Activated T-cell treated with anti-CD3 and anti-CD28 coated beads, Interleukin-2, amount 50 U/mL, for 48 hours (primary cell): Measurements from ENCODE around the gene SHANK1.
A peak's percentile ranks its signal among the peaks of the same experiment; 100 is the strongest.

Source experiments
- DNase-seq, 2 experiments: peaks; one replicate each; pipeline ENCODE4 v3.0.0-alpha.2; 2020

SHANK1 gene

DNA sequence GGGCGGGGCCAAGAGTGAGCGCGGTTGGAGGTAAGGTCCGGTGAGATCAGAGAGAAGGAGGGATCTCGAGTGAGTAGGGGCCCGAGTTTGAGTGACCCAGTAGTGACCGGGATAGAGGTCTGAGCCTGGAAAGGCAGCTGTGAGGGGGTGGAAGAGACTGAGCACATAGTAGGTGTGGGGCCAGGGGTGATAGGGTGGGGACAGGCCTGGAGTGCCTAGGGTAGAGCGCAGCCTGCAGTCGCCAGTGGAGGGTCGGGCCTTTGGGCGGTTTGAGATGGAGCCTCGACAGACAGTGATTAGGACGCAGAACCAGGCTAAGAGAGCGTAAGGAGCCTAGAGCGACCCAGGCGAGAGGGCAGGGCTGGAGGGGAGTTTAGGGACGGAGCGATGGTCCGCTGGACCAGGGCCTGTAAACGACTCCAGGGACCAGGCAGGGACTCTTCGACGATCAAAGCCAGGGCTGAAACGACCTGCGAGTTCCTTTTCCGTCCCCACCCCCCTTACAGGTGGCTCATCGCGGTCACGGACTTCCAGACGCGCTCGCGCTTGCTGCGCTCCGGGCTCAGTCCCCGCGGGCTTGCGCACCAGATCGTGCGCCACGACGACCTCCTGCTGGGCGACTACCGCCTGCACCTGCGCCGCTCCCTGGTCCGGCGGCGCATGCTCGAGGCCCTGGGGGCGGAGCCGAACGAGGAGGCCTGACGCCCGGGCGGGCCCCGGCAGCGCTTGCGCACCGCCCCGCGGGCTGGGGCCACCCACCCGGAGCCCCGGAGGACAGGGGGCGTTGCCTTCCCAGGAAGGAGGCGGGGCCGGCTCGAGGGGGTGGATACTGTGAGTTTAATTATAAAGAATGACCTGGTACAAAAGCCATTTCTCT is 60.9 kb downstream of the SHANK1 start:
- DNase-seq, result peak; percentile 77 to 84

- peak; percentile 89 to 94 for DNase-seq
Observed at GRCh38 chr19:50657712-50658440, 61.7 kb downstream of the SHANK1 start.

DNA sequence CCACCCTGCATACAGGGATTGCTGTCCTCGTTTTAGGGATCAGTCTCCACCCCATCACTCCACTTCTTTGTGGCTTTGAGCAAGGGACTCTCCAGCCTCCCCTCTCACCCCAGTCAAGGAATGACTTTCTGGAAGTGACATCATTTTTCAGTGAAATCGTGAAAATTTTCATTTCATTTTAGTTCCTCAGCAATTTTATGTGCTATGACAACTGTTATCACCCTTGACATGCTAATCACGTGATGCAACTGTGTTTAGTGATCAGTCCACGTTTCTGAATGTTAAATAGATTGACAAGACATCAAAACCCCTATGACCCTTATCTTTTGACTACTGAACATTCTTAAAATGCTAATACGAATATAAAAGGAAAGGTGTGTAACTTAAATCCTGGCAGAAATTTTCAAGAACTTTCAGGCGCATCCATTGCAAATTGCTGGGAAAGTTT is 62.4 kb downstream of the SHANK1 start:
- no peak for DNase-seq

DNA sequence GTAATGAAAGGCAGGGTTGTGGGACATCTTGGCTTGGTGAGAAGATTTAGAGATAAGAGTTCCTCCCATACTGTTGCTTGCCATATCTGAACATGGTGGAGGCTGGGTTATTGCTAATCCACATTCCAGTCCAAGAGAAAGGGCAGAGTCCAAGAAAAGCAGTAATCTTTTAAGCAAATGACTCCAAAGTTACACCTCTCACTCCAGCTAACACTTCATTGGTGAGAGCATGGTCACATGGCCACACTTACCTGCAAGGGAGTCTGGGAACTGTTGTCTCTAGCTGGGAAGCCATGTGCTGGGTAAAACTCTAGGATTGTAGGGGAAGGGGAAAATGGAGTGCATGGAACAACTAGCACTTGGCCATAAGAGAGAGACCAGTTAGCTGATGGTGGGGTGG is 64.7 kb downstream of the SHANK1 start:
- DNase-seq, result no peak

DNA sequence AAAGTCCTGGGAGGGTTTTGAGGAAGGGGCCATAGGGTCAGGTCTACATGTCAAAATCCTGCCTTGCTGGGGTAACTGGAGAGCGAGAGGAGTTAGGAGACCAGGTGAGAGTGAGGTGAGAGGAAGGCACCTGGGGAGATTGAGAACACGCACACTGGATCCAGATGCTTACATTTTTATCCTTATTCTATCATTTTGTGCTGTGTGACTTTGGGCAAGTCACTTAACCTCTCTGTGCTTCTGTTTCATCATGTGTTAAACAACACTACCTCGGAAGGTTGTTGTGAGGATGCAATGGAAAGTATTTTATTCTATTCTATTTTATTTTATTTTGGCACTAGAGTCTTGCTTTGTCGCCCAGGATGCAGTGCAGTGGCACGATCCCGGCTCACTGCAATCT is 66.9 kb downstream of the SHANK1 start:
- no peak for DNase-seq

GRCh38 chr19:50651174-50651573 is 68.4 kb downstream of the SHANK1 start:
- no peak for DNase-seq

- DNase-seq, result no peak
Observed at GRCh38 chr19:50649433-50650391, 69.9 kb downstream of the SHANK1 start, which contains the start of gene C19orf81. TSS of gene C19orf81 (plus strand) at chr19:50649445. CDS start at chr19:50649445, 0 bp downstream.

DNA sequence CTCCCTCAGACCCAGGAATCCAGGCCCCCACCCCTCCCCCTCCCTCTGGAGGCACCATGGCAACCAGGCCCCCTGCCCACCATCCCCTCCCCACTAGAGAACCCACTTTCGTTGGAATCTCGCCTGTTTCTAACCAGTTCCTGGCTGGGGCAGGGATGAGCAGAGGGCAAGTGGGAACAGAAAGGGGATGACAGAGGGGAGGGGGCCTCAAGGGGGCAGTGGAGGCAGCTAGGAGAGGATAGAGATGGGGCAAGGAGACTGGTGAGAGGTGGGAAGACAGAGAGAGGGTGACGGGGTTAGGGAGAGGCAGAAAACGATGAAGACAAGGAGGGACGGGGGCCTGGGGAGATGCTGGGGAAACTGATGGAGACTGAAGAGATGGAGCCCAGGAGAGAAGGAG is 70.9 kb downstream of the SHANK1 start:
- no peak for DNase-seq

GRCh38 chr19:50647879-50648615 is 71.6 kb downstream of the SHANK1 start:
- DNase-seq, result no peak

- no peak for DNase-seq
Observed at GRCh38 chr19:50646074-50646807, 73.4 kb downstream of the SHANK1 start.

- no peak for DNase-seq
Observed at GRCh38 chr19:50645107-50645506, 74.5 kb downstream of the SHANK1 start.

- no peak for DNase-seq
Observed at GRCh38 chr19:50644315-50644915, 75.2 kb downstream of the SHANK1 start.

GRCh38 chr19:50640368-50640767 is 79.2 kb downstream of the SHANK1 start:
- no peak for DNase-seq

- DNase-seq, result peak; percentile 39 to 50
Observed at GRCh38 chr19:50639121-50640112, 80.2 kb downstream of the SHANK1 start, which contains the start of gene SYT3. TSS of gene SYT3 (minus strand) at chr19:50639881. CDS start at chr19:50637411, 2,470 bp downstream.

- DNase-seq, result no peak
Observed at GRCh38 chr19:50638600-50638999, 81.0 kb downstream of the SHANK1 start.

DNA sequence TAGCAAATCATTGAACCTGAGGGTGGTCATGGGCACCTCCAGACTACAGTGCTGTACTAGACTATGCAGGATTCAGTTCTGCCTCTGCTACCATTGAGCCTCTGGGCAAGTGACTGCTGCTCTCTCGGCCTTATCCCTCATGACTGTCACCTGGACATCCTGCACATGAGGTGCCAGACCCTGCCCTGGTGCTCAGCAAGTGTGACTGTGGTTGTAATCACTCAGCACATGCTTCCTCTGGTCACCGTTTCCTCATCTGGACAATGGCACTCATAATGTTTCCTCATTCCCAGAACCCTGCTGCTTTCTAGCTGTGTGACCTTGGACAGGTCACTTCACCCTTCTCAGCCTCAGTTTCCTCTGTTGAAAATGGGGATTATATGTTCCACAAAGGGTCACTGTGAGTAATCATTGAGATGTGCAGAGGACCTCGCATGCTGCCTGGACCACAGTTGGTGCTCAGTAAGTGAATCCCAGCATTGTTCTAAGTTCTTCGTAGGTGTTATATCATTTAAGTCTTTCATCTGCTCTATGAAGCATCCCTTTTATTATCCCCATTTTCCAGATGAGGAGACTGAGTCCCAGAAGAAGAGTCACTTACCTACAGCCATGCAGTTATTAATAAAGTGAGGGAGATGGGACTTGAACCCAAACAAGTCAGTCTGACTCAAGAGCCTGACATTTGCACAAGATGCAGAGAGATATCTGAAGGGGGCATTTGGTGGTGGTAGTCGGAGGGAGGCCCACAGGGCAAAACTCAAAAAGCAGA is 83.1 kb downstream of the SHANK1 start:
- no peak for DNase-seq

DNA sequence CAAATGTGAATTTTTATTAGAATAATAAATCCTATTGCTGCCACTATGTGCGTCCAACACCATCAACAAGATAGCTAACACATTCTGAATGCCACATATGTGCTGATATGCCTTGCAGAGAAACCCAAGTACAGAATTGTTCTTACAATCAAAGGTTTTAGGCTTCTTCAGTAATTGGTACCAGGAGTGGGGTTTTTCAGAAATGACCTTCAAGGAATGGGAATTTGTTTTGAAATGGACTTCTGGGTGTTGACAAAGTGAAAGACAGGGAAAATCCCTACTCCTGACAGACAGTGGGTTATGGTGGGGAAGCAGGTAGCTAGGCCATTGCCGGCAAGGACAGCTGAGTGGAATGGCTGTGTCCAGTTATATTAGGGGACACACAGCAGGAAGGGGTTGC is 85.6 kb downstream of the SHANK1 start:
- no peak for DNase-seq

GRCh38 chr19:50633359-50633758 is 86.2 kb downstream of the SHANK1 start:
- no peak for DNase-seq
